Pulmonary artery endothelial cell (primary cell): ENCODE results near the gene RUSC1. TPM values are rescaled to one million over a fixed set of nuclear protein-coding genes. Genes with fewer than 3 reads are reported as not detected.

Experiments
- total RNA-seq: library from RNA; depleted of rRNA; stranded (reverse); fragments of >200 nt; gene quantifications from 2 replicates; pipeline ENCODE4 v1.2.3, GENCODE V29; 2014

RUSC1 gene
- total RNA-seq, 1 donor from 2014 or later = 10.8 TPM

Other genes with a start within 250 kb of the RUSC1 start
- gene EFNA3, start 242.1 kb upstream of the RUSC1 start, total RNA-seq = 1.2 and 1.9 TPM in 2 replicates
- gene EFNA1, start 193.0 kb upstream of the RUSC1 start, total RNA-seq = 53.3 and 57.0 TPM in 2 replicates
- gene SLC50A1, start 185.0 kb upstream of the RUSC1 start, total RNA-seq = 24.1 and 40.8 TPM in 2 replicates
- 29.2 and 31.1 TPM in 2 replicates for gene DPM3, start 180.4 kb upstream of the RUSC1 start, total RNA-seq
- gene KRTCAP2, start 147.6 kb upstream of the RUSC1 start, total RNA-seq = 117 and 121 TPM in 2 replicates
- 4.1 and 4.9 TPM in 2 replicates for gene TRIM46, start 147.0 kb upstream of the RUSC1 start, total RNA-seq
- gene THBS3, start 113.0 kb upstream of the RUSC1 start, total RNA-seq = 12.8 and 17.1 TPM in 2 replicates
- gene MTX1, start 112.2 kb upstream of the RUSC1 start, total RNA-seq = 45.1 and 54.2 TPM in 2 replicates
- gene ENTREP3, start 65.4 kb upstream of the RUSC1 start, total RNA-seq = 4.9 and 6.5 TPM in 2 replicates
- 32.3 and 45.2 TPM in 2 replicates for gene SCAMP3, start 58.5 kb upstream of the RUSC1 start, total RNA-seq
- gene CLK2, start 47.4 kb upstream of the RUSC1 start, total RNA-seq = 19.8 and 28.7 TPM in 2 replicates
- 0.40 and 0.53 TPM in 2 replicates for gene HCN3, start 43.4 kb upstream of the RUSC1 start, total RNA-seq
- not detected in 2 replicates for gene PKLR, start 19.5 kb upstream of the RUSC1 start, total RNA-seq
- gene FDPS, start 12.0 kb upstream of the RUSC1 start, total RNA-seq = 425 and 494 TPM in 2 replicates
- 14.4 and 19.2 TPM in 2 replicates for gene ASH1L, start 241.9 kb downstream of the RUSC1 start, total RNA-seq